BE2C (cell line): Measurements from ENCODE around the gene RET.

Source experiments
- DNase-seq: peaks from one replicate; pipeline ENCODE4 v3.0.0-alpha.2; 2020
- H3K27me3 ChIP-seq: fragments of 250-450 bp; sonication (Bioruptor Pico); 2 replicates; pipeline ENCODE4 v1.5.1; 2020; ENCODE audit warnings: mild to moderate bottlenecking
- H3K36me3 ChIP-seq: fragments of 250-450 bp; sonication (Bioruptor Pico); 2 replicates; pipeline ENCODE4 v1.5.1; 2020; ENCODE audit warnings: mild to moderate bottlenecking
- H3K4me1 ChIP-seq: fragments of 250-450 bp; sonication (Bioruptor Pico); 2 replicates; pipeline ENCODE4 v1.5.1; 2020
- H3K4me3 ChIP-seq: 2 replicates; pipeline ENCODE4 v1.5.1; 2011; ENCODE audit warnings: low read depth, low read length
- H3K9me3 ChIP-seq: fragments of 250-450 bp; sonication (Bioruptor Pico); 2 replicates; pipeline ENCODE4 v1.5.1; 2020
- TF ChIP-seq, protein P1 (sequence below): IDR thresholded peaks from 2 replicates; pipeline ENCODE4 v1.5.1; 2012; ENCODE audit warnings: mild to moderate bottlenecking, low read depth, low read length

RET gene

DNA sequence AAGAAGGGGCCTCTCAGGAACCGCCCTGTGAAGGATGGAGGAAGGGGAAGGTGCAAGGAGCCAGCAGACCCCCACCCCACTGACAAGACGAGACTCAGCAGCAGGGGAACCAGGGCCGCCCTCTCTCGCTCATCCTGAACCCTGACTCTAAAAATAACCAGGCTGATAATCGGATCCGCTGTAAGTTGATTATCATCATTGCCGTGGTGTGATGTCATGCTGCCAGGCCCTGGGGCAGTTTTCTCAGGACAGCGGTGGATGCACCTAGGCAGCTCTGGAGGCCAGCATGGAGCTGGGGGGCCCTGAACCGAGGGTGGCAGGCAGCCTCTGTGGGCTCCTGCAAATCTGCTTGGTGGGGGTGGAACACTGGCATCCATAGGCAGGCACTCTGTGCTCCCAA lies 7.9 kb downstream of the RET start:
- Histone ChIP-seq H3K4me1 (peaks cover 78% of the 10 kb centered on the region), H3K9me3 (no peaks in the 10 kb centered on the region), H3K36me3 (peaks cover 98% of the 10 kb centered on the region), H3K4me3 (peak overlapping the region; percentile 14), H3K27me3 (no peaks in the 10 kb centered on the region)
- DNase-seq = peak; percentile 68
- TF ChIP-seq, protein P1, sequence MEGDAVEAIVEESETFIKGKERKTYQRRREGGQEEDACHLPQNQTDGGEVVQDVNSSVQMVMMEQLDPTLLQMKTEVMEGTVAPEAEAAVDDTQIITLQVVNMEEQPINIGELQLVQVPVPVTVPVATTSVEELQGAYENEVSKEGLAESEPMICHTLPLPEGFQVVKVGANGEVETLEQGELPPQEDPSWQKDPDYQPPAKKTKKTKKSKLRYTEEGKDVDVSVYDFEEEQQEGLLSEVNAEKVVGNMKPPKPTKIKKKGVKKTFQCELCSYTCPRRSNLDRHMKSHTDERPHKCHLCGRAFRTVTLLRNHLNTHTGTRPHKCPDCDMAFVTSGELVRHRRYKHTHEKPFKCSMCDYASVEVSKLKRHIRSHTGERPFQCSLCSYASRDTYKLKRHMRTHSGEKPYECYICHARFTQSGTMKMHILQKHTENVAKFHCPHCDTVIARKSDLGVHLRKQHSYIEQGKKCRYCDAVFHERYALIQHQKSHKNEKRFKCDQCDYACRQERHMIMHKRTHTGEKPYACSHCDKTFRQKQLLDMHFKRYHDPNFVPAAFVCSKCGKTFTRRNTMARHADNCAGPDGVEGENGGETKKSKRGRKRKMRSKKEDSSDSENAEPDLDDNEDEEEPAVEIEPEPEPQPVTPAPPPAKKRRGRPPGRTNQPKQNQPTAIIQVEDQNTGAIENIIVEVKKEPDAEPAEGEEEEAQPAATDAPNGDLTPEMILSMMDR = no peak

DNA sequence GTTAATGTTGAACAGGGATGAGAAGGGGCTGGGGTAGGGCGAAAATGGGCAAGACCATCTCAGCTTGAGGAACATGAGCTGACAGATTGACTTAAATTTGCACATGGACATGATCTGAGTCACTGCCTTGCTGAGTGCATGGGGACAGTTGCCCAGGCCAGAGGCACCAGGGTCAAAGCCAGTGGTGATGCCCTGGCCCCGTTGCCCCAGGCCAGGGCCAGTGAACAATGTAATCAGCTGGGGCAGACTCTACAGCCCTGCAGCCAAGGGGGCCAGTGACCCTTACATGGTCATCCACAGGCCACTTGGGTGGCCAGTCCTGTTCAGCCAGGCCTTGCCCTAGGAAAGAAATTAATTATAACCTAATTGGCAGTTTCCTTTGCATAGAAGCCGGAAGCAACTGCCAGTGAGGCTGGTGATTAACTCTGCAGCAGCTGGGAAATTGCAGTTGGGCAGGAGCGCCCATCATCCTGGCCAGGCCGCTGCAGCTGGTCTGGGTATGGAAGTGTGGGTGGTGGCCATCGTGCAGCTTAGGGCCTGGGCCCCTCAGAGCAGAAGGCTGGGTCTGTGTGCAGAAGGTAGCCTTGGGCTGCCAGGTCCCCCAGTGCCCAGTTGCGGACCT lies 9.6 kb downstream of the RET start:
- Histone ChIP-seq H3K4me1 (peaks cover 82% of the 10 kb centered on the region), H3K27me3 (no peaks in the 10 kb centered on the region), H3K4me3 (no peak overlapping the region), H3K9me3 (no peaks in the 10 kb centered on the region), H3K36me3 (peaks cover 95% of the 10 kb centered on the region)
- no peak for DNase-seq
- TF ChIP-seq, protein P1 = no peak

DNA sequence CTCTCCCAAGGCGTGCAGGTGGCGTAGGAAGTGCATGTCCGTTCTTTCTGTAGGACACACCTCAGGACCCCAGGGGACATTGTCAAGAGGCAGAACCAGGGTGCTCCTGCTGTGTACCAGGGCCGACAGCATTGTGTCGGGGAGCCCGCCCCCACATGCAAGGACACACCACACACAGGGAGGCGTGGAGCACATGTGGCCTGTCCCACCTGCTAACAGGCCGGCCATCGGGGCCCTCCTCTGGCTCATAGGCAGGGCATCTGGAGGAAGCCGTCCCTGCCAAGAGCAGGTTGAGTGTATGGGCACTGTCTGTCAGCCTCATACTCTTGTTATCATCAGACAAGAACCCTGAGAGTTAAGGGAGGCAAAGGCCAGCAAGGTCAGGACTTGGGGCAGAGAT lies 12.7 kb downstream of the RET start:
- Histone ChIP-seq H3K9me3 (no peaks in the 10 kb centered on the region), H3K36me3 (peaks cover 82% of the 10 kb centered on the region), H3K27me3 (no peaks in the 10 kb centered on the region), H3K4me1 (peaks cover 71% of the 10 kb centered on the region), H3K4me3 (no peak overlapping the region)
- TF ChIP-seq, protein P1 = no peak
- no peak for DNase-seq

DNA sequence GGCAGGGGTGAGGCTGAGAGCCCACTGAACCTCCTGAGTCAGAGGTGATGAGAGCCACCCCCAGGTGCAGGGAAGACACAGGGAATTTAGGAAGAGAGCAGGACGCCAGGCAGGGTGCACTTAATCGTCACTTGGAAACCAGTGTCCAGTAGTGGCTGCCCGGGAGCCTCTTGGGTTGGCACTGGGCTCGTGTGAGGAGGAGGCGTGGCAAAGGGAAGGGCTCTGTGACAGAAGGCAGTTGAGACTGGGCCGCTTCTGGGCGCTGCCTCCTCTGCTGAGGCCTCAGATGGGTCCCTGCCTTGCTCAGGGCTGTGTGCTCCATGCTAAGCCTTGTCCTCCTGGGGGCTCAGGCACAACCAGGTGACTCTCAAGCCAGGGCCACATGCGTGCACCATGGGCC lies 13.3 kb downstream of the RET start:
- H3K27me3 ChIP-seq = no peaks in the 10 kb centered on the region
- DNase-seq = no peak
- H3K36me3 ChIP-seq = peaks cover 82% of the 10 kb centered on the region
- H3K9me3 ChIP-seq = no peaks in the 10 kb centered on the region
- no peak overlapping the region for H3K4me3 ChIP-seq
- TF ChIP-seq, protein P1 = no peak
- peaks cover 71% of the 10 kb centered on the region for H3K4me1 ChIP-seq

DNA sequence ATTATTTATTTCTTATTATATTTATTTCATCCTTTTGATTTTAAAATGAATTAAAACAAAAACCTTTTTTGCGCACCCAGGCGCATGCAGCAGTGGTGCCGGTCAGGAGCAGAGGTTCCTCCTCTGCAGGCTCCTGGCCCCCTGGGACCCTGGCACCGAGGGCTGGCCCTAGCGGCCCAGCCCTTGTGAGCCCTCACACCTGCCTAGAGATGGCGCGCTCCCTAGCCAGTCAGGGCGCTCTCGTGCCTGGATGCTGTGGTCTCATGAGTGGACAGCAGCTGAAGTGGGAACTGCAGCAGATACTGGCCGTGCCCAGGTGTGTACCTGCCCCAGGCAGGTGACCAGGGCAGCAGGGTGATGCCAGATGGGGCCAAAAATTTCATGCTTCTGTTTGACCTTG lies 13.8 kb downstream of the RET start:
- Histone ChIP-seq H3K27me3 (no peaks in the 10 kb centered on the region), H3K4me3 (no peak overlapping the region), H3K4me1 (peaks cover 71% of the 10 kb centered on the region), H3K36me3 (peaks cover 82% of the 10 kb centered on the region), H3K9me3 (no peaks in the 10 kb centered on the region)
- DNase-seq = no peak
- TF ChIP-seq, protein P1 = no peak

DNA sequence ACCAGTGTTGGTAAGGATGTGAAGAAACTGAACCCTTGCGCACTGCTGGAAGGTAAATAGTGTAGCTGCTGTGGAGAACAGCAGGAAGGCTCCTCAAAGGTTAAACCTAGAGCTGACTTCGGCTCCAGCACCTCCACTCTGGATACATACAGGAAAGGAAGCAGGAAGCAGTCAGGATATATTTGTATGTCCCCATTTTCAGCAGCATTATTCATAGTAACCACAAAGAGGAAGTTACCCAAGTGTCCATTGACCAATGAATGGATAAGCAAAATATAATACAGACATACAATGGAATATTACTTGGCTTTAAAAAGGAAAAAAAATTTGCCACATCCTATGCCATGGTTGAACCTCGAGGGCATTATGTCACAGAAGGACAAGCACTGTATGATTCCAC lies 15.0 kb downstream of the RET start:
- H3K4me1 ChIP-seq = peaks cover 66% of the 10 kb centered on the region
- peaks cover 82% of the 10 kb centered on the region for H3K36me3 ChIP-seq
- no peaks in the 10 kb centered on the region for H3K27me3 ChIP-seq
- H3K4me3 ChIP-seq = no peak overlapping the region
- no peaks in the 10 kb centered on the region for H3K9me3 ChIP-seq
- TF ChIP-seq, protein P1 = no peak
- DNase-seq = no peak
